ENCODE data around the gene NUDCD3. TPM values are rescaled to one million over a fixed set of nuclear protein-coding genes. Genes with fewer than 3 reads are reported as not detected.

The NUDCD3 gene
- total and polyA plus RNA-seq, 2 of the 8 experiments (the other 6 are each of a cell fraction or from before 2014, with no cell fraction given), result 35.2 to 93.7 TPM

DNA sequence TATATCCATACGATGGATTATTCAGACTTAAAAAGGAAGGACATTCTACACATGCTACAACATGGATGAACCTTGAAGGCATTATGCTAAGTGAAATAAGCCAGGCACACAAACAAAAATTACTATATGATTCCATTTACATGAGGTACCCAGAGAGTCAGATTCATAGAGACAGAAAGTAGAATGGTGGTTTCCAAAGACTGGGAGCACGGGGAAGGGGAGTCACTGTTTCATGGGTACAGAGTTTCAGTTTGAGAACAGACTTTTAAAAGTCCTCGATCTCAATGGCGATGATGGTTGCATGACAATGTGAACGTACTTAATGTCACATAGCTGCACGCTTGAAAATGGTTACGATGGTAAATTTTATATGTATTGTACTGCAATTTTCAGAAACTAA is 39.3 kb downstream of the NUDCD3 start (continued):
- TF ChIP-seq, protein P1, sequence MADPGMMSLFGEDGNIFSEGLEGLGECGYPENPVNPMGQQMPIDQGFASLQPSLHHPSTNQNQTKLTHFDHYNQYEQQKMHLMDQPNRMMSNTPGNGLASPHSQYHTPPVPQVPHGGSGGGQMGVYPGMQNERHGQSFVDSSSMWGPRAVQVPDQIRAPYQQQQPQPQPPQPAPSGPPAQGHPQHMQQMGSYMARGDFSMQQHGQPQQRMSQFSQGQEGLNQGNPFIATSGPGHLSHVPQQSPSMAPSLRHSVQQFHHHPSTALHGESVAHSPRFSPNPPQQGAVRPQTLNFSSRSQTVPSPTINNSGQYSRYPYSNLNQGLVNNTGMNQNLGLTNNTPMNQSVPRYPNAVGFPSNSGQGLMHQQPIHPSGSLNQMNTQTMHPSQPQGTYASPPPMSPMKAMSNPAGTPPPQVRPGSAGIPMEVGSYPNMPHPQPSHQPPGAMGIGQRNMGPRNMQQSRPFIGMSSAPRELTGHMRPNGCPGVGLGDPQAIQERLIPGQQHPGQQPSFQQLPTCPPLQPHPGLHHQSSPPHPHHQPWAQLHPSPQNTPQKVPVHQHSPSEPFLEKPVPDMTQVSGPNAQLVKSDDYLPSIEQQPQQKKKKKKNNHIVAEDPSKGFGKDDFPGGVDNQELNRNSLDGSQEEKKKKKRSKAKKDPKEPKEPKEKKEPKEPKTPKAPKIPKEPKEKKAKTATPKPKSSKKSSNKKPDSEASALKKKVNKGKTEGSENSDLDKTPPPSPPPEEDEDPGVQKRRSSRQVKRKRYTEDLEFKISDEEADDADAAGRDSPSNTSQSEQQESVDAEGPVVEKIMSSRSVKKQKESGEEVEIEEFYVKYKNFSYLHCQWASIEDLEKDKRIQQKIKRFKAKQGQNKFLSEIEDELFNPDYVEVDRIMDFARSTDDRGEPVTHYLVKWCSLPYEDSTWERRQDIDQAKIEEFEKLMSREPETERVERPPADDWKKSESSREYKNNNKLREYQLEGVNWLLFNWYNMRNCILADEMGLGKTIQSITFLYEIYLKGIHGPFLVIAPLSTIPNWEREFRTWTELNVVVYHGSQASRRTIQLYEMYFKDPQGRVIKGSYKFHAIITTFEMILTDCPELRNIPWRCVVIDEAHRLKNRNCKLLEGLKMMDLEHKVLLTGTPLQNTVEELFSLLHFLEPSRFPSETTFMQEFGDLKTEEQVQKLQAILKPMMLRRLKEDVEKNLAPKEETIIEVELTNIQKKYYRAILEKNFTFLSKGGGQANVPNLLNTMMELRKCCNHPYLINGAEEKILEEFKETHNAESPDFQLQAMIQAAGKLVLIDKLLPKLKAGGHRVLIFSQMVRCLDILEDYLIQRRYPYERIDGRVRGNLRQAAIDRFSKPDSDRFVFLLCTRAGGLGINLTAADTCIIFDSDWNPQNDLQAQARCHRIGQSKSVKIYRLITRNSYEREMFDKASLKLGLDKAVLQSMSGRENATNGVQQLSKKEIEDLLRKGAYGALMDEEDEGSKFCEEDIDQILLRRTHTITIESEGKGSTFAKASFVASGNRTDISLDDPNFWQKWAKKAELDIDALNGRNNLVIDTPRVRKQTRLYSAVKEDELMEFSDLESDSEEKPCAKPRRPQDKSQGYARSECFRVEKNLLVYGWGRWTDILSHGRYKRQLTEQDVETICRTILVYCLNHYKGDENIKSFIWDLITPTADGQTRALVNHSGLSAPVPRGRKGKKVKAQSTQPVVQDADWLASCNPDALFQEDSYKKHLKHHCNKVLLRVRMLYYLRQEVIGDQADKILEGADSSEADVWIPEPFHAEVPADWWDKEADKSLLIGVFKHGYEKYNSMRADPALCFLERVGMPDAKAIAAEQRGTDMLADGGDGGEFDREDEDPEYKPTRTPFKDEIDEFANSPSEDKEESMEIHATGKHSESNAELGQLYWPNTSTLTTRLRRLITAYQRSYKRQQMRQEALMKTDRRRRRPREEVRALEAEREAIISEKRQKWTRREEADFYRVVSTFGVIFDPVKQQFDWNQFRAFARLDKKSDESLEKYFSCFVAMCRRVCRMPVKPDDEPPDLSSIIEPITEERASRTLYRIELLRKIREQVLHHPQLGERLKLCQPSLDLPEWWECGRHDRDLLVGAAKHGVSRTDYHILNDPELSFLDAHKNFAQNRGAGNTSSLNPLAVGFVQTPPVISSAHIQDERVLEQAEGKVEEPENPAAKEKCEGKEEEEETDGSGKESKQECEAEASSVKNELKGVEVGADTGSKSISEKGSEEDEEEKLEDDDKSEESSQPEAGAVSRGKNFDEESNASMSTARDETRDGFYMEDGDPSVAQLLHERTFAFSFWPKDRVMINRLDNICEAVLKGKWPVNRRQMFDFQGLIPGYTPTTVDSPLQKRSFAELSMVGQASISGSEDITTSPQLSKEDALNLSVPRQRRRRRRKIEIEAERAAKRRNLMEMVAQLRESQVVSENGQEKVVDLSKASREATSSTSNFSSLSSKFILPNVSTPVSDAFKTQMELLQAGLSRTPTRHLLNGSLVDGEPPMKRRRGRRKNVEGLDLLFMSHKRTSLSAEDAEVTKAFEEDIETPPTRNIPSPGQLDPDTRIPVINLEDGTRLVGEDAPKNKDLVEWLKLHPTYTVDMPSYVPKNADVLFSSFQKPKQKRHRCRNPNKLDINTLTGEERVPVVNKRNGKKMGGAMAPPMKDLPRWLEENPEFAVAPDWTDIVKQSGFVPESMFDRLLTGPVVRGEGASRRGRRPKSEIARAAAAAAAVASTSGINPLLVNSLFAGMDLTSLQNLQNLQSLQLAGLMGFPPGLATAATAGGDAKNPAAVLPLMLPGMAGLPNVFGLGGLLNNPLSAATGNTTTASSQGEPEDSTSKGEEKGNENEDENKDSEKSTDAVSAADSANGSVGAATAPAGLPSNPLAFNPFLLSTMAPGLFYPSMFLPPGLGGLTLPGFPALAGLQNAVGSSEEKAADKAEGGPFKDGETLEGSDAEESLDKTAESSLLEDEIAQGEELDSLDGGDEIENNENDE (IDR thresholded peaks at IDR 0.05; ENCODE audit: insufficient replicate concordance, low read length), result no peak
- TF ChIP-seq JUND (IDR thresholded peaks at IDR 0.05; ENCODE audit: low read length) (no peak), CBX5 (IDR thresholded peaks at IDR 0.05; ENCODE audit: low read depth, low read length) (no peak), CBX8 (IDR thresholded peaks at IDR 0.05; ENCODE audit: borderline replicate concordance, low read depth, low read length) (no peak), BRCA1 (IDR thresholded peaks at IDR 0.05; ENCODE audit: low read depth, low read length) (no peak), ATF2 (IDR thresholded peaks at IDR 0.05; ENCODE audit: low read length) (no peak)

Measured in H1 (cell line).